GM21360 (cell line): ENCODE data around the gene FBXO48.
"Not testable (repeated sequence)": the region's sequence is repeated elsewhere in the genome, so short reads cannot be mapped to it uniquely, and the experiment has no call there.

Source experiments
- ATAC-seq: cut with Tn5 transposase; IDR thresholded peaks from one replicate; pipeline ENCODE4 v1.9.1; 2021; ENCODE audit warnings: mild to moderate bottlenecking, moderate library complexity; ENCODE audit not compliant: unreplicated experiment

The FBXO48 gene

DNA sequence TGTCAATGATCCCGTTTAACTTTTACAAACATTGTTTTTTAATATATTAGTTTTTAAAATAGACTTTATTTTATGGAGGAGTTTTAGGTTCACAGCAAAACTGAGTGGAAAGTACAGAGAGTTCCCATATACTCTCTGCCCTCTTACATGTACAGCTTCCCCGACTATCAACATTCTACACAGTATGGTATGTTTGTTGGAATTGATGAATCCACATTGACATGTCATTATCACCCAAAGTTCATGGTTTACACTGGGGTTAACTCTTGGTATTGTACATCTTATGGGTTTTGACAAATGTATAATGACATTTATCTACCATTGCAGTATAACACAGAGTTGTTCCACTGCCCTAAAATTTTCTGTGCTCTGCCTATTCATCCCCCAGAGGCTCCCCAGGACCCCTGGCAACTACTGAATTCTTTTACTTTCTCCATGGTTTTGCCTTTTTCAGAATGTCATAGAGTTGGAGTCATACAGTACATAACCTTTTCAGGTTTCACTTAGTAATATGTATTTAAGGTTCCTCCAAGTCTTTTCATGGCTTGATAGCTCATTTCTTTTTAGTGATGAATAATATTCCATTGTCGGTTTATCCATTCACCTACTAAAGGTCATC is 5.8 kb upstream of the FBXO48 start:
- ATAC-seq, result no peak

DNA sequence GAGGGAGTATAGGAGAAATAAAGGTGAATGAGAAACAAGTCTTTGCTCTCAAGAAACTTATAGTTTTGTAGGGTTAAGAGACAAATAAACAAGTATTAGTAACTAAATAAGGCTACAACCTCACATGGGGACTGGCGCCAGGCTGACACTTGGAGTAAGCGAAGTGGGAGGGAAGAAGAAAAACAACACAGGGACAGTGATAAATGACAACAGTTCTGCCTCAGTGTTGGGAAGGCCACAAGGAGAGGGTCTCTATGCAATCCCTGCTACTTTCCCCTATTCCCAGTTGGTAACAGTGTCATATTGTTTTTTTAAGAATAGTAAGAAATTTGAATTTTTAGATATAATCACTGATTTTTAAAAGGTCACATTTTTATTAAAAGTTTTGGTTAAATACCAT is 4.3 kb upstream of the FBXO48 start:
- ATAC-seq, result no peak

DNA sequence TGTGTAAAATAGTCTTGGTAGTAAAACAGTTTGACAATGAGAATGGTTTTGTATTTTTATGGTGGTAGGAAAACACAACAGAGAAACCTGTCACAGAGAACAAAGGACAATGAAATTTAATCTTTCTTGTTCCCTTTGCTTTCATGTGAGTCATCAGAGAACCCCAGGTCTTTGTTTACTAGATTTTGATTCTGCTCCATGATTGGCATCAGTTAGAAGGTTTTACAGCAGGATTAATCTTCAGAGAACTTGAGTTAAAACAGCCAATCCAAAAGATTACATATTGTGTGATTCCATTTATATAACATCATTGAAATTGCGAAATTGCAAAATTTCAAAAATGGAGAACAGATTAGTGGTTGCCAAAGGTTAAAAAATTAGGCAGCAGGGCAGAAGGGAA is 2.8 kb upstream of the FBXO48 start:
- no peak for ATAC-seq

DNA sequence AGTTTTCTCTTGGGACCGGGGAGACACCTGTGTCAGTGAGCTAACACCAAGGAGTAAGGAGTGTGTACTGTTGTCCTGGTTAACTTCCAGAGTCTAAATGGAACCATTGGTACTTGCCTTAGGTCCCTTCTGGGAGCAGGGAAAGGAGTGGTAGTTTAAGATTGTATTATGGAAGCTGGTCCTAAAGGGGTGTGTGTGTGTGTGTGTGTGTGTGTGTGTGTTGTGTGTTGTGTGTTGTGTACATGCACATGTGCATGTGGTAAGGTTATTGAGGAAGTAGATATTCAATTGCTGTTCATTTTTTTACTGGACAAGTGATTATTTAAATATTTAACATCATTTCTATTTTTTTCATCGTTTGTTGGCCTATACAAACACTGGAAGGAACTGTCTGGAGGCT is 1.7 kb upstream of the FBXO48 start:
- no peak for ATAC-seq

DNA sequence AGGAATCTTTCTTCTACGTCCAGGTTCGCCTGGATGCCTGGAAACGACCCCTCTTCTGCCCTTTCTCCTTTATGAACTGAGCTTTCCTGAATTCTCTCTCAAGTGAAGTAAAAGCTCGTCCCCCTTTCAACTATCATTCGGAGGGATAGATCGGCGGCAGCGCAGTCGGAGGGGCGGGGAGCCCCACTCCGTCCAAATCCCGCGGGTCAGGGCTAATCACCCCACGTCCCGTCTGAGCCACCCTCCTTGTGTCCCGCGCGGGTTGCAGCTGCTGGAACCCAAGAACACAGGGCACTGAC is 367 bp downstream of the FBXO48 start:
- peak; percentile 35 for ATAC-seq

DNA sequence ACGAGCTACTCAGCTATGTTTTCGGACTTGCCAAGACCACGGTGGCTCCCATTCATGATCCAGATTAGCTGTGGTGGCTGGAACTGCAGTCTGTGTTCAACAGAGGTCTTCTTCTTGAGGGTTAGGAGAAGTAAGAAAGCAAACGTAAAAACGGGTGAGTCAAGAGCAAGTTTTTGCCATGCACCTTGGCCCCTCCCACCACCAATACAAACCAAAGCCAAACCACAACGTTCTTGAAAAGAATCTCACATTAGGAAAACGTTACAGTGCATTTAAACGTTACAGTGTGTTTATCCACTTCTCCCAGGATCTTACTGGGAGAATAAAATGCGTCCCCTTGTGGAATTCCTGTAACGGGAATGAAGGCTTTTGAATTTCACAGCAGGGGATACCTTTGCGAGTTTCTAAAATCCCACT is 725 bp downstream of the FBXO48 start:
- ATAC-seq, result no peak

DNA sequence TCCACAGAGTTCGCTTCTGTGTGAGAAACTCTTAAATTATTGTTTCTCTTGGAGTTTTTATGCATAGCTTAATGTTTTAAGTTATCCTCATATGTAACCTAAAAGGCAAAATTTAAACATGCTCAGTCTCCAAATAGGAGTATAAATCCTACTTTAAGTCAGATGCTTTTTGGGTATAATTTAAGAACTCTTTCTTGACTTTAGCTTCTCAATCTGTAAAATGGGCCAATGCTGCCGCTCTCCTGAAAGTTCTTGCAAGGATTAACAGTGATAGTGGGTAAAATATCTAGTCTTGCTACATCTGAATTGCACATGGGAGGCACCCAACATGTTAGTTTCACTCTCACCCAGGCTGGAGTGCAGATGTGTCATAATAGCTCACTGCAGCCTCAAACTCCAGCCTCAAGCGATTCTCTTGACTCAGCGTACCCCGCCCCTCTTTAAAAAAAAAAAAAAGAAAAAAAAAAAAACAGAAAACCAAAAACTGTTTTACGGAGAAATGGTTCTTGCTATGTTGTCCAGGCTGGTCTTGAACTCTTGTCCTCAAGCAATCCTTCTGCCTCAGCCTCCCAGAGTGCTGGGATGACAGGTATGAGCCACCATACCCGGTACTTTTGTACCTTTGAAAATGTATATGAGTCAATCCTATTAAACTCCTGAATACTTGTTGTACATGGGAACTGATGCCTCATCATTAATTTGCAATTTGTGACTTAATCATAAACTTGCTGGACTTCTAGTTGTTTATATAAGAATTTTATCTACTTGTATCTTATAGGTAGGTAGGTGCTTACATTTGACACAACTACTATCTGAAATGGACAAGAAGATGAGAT is 1.8 kb downstream of the FBXO48 start:
- no peak for ATAC-seq

DNA sequence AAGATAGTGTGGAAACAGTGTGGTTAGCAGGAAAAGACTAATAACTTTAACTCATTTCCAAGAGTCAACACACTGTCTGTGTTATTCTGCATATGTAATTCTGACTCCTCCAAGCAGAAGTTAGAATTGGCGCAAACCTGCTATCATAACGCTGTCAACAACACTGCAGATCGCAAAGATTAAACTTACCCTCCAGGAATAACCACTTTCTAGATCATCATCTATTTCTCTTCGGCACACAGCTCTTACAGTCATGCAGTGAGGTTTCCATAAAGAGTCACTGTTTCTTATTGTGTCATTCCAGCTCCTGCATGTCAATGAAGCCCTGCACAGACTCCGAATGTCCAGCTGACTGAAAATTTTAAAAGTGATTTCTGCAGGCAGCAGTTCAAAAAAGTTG is 2.4 kb downstream of the FBXO48 start:
- no peak for ATAC-seq

DNA sequence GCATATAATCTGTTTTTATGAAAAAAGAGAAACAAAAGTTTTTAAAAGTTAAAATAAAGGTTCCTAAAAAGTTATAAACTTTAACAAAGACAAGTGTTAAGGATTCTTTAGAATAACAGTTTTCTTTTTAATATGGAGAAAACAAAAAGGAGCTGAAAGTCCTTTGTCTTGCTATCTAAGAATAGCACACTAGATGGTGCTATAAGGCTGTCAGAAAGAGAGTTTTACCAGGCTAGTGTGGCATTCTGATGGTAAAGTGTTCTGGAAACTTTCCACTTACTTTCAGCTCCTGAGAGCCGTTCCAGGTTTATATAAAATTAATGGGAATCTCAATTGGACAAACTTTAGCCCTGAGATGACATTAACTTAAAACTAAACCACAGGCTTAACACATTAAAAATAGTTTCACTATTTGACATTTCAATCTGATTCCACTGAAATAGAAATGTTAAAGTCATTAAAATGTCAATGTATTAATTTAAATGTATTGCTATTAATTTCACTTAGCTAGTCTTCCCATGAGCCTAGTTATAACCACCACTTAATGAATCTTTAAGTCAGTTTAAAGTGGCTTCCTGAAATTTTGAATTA is 3.7 kb downstream of the FBXO48 start:
- ATAC-seq, result no peak

DNA sequence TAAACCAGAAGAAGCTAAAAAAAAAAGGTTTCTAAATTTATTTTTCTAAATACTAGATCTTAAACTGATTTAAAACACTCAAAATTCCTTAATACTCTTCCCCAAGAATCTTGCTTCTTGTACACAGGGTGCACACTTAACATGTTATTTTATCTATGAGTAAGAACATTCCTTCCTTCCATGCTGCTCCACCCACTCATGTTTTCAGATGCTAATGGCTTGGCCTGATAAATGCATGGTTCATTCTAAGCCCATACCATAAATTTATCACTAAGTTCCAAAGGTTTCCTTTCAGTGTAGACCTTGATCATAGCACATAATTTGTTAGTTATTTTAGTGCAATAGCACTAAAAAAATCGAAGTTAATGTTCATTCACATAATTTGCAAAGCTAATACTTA is 8.1 kb downstream of the FBXO48 start:
- no peak for ATAC-seq

DNA sequence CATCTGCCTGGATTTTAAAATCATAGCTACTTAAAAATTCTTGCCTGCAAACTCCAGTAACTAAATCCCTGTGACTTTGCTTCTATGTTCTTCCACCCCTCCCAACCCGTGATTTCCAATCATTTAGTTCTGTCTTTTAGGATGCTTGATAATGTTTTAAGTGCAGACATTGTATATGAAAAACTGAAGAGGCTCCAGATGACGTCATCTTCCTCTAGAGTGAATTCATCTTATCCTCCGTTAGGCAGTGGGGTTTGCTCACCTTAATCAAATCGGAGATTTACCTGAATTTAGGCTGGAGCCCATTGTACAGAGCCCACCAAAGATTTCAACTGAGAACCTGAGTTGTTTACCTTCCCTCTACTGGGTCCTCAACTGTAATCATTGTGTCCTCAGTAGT is 10.9 kb downstream of the FBXO48 start:
- no peak for ATAC-seq

DNA sequence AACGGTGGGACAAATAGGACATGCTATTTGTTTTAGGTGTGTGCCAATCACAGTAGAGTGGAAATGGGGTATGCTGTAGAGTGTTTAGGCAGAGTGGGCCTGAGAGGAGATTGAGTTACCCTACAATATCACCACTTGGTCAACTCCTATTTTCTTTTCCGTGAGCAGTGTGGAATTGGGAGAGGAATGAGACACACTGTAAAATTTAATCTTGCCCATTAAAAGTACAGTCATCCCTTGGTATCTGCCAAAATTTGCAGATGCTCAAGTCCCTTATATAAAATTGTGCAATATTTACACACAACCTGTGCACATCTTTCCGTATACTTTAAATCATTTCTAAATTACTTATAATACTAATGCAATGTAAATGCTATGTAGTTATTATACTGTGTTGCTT is 12.4 kb downstream of the FBXO48 start:
- ATAC-seq, result no peak

DNA sequence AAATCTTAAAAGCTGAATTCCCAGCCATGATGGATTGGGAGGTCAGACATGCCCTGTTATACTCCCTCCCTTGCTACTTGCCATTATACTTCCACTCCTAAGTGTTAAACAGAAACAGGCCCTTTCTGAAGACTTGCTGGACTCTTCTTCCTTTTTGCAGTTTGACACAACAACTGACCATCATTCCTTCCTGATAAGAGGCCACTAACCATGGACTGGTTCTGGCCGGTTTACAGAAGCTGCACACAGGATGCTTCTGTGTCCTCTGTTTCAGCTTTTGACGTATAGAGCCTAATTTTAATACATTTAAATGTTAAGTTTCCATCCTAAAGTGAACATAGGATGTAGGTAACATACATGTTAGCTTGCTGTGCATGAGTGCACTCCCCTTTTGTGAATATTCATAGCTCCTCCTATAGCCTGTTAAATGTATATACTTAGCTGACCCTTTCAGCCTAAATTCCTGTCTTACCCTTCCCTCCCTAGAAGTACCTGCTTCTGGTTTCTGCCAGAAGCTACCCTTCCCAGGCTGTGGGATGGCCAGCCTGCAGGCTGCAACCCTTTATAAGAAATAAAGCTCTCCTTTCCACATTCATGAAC is 13.2 kb downstream of the FBXO48 start:
- no peak for ATAC-seq

DNA sequence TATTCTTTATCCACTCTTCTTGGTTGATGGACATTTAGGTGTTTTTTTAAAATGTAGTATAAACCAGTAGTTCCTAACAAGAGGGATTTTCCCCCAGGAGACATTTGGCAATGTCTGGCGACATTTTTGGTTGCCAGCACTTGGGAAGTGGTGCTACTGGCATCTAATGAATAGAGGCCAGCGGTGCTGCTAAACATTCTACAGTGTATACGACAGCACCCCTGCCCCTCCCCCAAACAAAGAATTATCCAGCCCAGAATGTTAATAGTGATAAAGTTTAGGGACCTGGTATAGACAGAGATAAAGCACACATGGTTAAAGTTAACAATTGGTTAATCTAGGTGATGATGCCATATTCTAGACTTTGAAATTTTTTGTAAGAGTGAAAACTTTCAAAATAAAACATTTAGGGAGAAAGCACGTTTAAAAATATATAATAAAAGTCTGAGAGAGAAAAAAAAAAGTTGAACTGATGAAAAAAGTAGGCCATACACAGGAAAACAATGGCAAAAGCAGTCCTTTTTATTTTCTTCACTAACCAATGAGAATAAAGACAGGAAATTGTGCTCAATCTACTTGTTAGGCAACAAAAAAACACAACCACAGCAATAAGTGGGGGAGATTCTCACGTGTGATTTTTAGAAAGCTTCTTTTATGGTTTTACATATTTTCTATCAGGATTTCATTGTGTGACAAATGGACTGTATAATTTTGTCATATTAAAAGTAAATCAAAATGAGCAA is 14.8 kb downstream of the FBXO48 start:
- no peak for ATAC-seq

DNA sequence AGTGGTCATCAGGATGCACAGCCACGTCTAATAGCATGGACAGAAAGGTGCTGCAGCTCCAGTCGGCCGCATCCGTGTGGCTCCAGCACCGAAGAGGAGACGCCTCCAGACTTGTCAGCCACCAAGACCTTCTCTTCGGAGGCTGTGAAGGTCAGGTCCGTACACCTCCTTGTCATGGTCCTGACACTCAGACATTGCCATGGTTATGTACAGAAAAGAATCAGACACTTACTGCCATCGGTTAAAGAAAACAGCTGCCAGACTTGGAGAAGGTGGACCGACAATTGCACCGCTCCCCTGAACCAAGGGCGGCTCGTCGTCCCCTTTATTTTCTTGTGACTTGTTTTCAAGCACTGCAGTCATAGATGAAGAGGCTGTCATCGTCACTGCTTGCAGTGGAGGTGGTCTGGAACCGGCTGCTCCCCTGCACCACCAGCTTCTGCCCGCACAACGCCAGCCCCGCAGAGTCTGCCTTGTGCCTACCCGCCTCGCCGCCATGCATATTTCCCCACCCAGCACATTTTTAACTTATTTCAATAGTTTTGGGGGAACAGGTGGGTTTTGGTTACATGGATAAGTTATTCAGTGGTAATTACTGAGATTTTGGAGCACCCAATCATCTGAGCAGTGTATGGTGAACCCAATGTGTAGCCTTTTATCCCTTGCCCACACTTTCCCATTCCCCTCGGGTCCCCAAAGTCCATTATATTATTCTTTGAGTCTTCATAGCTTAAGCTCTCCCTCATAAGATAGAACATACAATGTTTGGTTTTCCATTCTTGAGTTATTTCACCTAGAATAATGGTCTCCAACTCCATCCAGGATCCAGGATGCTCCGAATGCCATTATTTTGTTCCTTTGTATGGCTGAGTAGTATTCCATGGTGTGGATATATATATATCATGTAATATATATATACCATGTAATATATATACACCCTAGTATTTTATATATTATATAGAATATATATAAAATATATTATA is 18.1 kb downstream of the FBXO48 start:
- ATAC-seq, result no peak

DNA sequence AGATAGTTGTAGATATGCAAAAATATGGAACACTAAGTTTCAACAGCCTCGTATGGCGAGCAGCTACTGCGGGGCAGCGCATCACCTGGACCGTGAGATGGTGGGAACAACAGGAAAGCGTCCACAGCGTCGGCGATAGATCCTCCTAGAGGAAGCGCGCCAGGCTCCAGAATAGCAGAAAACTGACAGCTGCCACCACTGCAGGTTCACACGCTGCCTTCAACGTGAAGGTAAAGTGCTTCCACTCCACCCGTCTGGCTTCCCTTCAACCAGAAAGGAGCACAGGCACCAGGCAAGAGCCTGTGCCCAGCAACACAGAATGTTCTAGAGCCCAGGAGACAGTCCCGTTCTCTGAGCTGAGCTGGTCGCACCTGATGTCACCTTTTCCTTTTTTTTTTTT is 20.0 kb downstream of the FBXO48 start:
- ATAC-seq, result no peak

DNA sequence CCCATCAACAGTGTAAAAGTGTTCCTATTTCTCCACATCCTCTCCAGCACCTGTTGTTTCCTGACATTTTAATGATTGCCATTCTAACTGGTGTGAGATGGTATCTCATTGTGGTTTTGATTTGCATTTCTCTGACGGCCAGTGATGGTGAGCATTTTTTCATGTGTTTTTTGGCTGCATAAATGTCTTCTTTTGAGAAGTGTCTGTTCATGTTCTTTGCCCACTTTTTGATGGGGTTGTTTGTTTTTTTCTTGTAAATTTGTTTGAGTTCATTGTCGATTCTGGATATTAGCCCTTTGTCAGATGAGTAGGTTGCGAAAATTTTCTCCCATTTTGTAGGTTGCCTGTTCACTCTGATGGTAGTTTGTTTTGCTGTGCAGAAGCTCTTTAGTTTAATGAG is 20.7 kb downstream of the FBXO48 start:
- not testable (repeated sequence) for ATAC-seq

DNA sequence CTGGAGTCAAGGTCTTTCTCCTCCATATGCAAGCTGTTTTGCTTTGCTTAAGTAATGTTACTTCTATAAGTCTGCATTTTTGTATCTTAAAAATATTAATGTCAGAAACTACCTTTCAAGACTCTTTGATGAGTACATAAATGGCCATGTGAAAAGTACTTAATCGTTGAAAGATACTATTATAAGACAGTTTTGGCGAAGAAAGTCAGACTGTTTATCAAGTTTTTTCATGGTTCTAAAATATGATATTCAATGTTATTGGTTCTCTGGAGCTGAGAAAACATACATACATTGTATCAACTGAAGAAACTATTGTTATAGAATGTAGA is 25.1 kb downstream of the FBXO48 start:
- no peak for ATAC-seq

DNA sequence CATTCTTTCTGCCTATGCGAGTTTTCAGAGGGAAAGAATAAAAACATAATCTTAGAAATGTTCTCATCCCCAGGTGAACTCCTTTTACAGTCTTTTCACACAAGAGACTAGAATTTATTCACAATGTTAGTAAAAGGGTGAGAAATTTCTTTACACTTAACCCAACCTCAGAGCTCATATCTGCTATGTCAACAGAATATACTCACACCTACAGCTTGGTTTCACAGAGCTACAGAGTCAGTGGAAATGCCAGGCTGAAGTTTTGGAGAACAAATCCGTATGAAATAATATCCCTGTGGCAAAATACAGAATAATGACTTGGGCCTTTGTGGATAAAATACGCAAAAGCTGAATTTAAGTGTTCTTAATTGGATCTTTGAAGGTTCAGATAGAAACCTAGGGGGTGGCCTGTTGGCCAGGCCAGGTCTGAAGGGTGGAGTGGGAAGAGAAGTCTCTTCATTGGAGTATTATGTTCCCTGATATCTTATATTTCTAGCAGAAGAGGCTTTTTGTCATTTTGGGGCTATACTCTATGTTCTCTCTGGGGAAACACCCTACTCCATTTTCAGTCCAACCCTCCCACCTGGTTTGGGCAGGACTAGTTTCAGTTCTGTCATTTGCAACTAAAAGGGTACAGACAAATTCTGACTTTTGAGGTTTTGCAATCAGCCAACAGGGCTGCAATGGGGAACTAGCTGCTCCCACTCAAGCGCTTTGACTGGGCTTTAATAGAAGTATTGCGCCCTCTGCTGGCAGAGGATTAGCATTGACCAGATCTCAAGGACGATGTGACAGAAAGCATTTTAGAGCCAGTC is 25.7 kb downstream of the FBXO48 start:
- ATAC-seq, result peak; percentile 93
